HL-60/S4 treated with phorbol 12-myristate 13-acetate at 8.2 ng/mL for 4 days and 3 days (cell line): Measurements from ENCODE around the gene ACOX3.

Experiments used
- in situ Hi-C: fragments of 300-500 bp; cut with MboI; formaldehyde crosslinking; loops from 2 replicates; pipeline ENCODE4 v1.15.0; 2022; ENCODE audit warnings: low sequenced_read_pairs

ACOX3 gene

DNA sequence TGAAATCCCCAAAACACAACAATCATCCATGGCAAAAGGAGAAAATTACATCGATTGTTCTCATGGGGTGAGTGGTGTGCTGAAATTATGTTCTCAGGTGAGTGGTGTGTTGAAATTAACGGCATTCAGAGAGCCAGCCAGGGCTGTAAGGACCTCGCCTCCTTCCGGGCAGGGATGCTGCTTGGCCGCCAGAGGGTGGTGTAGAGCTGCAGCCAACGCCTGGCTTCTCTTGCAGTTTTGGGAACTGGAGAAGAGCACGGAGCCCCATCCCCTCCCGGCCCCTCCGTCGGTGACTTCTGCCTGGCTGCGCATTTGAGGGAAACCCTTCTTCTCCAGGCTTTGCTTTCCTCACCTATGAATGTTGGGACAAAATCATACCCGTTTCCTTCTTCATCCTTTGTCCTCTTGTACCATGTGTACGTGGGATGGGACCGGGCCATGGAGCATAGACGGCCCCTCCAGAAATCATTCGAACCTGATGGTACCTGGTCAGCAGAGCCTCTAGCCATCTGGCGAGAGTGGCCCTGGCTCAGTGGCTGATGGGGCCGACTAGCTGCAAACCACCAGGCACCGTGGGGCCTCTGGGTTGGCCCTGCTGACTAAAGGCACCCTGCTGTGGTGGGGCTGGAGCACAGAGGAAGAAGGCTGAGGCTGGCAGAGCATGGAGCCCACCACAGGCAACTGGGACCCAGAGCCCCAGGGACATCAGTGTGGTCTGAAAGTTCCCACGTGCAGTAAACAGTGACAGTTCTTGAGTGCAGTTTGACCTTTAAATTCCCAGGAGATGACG, 28.4 kb upstream of the ACOX3 start:
- in situ Hi-C loops: no loop called here

DNA sequence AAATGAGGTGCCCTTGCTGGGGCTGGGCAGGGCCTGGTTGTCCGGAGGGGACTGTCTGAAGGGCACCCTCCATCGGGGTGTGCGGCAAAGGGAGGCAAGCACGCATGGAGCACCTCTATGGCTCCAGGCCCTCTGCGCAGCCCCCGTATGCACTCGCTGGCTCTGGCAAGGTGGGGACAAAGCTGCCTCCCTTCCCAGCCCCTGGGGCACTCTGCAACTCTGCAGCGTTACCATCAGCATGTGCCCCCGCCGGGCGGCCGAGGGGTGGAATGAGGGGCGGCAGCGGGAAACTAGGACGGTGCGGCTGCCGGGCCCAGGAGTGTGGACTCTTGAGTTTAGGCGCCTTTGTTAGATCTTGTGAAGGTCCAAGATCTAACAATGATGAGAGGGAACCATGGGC, 26.5 kb upstream of the ACOX3 start:
- in situ Hi-C loops: no loop called here

DNA sequence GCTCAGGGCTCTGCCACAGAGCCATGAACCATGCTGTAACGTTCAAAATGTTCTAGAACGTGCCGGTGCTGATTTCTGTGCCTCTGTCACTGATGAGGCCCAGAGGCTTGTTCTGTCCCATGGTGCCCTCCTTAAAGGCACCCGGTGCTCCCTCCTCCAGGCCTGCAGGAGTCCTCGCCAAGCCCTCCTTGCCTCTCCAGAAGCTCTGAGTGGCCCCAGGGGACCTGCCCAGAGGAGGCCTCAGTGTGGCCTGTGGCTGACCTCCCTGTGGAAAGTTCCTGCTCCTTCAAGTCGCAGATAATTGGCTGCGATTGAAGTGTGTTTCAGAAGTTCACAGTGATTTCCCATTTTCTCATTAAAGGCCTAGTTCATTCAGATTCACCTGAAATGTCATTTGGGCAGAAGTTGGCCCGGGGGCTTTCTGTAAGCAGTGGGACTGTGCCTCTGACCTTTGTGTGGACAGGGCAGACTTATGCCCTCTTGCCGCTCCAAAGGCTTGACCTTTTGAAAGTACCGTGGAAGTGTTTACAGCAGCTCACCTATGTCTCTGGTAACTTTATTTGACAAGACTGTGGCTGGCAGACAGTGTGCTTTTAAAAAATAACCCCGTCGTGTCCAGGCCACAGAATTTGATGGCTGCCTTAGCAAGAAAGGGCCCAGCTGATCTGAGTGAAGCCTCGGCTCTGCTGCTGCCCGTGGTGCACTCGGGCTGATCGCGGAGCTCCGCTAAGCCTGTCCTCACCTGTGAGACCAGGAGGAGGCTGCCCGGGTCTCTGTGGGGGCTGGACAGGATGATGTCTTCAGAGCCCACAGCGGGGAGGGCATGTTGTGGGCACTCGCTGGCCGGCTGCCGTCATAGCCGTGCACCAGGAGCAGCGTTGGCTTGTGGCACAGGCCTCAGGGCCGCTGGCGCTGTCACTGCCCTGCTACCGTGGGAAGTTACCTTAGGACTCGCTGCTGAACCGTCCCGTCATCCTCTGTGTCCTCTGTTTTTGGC, 25.4 kb upstream of the ACOX3 start:
- in situ Hi-C loops: no loop called here

DNA sequence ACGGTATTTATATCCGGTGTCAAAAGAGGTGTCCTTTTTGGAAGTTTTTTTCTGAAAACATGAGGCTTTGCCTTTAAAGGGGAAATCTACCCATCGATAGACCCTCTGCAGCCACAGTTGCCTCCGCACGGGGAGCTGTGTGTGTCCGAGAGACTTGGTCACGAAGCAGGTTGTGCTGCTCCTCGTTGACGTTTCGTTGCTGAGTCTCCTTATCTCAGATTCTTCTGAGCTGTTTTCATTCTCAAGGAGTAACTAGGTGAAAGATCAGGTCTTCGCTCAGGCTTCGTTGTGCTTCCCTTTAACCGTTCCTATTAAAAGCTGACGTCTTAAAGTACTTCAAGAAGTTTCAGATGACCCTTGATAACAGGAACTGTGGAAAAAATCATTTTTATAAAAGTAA, 23.9 kb upstream of the ACOX3 start:
- in situ Hi-C loops: no loop called here

DNA sequence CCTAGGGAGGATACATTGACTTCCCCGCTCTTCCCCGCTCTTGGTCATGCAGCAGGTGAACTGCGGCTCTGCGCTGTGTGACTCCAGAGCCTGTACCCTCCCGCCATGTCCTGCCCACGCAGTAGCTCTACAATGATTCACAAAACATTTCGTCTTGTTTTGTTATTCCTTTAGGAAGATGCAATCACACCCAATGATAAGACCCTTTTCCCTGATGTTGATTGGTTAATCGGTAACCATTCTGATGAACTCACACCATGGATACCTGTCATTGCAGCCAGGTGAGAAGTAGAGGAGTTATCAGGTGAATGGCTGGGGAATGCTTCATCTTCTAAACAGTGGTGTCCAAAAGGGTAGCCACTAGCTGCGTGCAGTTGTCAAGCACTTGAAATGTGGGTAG, 23.3 kb upstream of the ACOX3 start:
- in situ Hi-C loops: no loop called here

DNA sequence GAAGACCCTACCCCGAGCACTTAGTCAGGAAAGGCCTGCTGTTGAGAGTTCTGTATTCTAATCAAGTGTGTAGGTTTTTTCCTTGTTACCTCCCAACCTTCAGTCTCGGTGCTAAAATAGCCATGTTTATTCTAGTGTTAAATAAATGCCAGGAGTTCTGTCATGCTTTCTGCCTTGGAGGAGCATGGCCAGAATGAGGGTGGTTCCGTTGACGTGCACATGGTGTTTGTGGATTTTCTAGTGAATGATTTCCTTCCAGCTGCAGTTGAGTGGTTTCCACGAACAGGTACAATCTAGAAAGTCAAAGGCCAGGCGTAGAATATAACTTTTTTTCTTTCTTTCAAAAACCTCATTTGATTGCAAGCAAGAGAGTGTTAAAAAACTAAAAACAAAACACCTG, 21.1 kb upstream of the ACOX3 start:
- in situ Hi-C loops: no loop called here

DNA sequence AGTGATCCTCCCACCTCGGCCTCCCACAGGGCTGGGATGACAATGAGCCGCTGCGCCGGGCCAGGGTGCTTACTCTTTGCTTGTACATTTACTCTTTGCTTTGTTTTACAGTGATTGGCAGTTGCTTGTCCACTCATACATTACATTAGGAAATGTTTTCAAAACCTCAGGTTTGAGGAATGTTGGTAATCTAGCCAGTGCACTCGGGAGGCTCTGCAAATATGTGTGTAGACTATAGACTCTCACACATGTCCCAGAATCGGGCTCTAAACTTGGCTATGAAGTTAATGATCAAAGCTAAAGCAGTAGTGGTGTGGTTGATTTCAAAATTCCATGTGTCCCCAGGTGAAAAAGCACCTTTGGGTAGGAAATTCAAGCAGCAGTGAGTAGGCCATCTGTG, 20.6 kb upstream of the ACOX3 start:
- in situ Hi-C loops: no loop called here

DNA sequence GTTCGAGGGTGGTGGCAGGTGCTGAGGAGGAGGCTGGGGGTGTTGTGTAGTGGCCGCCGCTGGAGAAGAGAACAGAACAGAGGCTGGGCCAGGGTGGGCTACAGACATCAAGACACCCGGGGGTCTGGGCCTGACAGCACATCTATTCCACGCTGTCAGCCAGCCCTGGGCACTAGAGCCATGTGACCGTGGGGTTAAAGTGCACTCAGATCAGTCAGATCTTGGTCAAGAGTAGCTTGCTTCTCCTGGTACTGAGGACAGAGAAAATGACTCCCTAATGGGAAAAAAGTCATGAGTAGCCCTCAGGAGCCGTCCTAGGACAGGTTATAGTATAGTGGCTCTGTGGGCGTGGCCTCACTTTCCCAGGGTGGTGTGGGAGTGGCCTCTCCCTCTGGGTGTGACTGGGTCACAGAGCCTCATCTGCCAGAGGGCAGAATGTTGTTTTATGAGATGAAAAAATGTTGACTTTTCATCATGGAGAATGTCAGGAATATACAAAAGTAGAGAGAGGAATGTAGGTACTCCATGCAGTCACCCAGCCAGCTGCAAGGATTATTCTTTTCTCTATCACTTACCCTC, 19.4 kb upstream of the ACOX3 start:
- in situ Hi-C loops: no loop called here

DNA sequence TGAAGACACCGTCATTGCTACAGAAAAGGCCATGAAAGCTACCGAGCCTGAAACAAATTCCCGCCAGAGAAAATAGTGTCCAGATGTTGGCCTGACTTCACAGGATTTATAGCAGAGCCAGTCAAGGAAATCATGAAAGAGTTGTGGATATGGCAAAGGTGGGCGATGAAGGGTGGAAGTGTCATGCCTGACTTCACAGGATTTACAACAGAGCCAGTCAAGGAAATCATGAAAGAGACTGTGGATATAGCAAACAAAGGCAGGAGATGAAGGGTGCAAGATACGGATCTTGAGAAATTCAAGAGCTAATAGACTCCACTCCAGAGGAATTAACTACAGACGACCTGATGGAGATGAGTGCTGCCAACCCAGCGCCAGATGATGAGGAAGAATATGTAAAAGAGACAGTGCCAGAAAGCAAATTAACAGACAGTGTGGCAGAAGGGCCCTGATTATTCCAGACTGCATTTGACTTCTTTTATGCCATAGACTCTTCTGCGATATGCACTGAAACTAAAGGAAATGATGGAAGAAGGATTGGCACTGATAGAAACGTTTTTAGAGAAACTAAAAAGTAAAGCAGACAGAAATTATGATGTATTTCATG, 17.2 kb upstream of the ACOX3 start:
- in situ Hi-C loops: no loop called here

DNA sequence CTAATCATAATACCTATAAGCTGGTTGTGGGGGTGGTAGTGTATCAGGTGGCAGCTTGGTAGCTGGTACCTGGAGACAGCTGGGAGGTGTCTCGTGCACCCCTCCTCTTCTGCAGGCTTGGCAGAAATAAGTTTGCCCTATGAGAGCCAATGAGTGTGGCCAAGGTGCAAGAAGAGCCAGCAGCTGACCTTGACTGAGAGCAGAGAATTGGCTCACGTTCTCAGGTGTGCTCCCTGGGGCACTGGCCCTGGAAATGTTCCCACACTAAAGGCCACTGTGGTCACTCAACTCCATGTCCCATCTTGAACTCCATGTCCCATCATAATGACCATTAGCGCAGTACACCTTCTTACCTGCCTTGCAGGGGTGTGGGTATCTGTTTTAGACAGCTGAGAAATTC, 13.4 kb upstream of the ACOX3 start:
- in situ Hi-C loops: no loop called here

DNA sequence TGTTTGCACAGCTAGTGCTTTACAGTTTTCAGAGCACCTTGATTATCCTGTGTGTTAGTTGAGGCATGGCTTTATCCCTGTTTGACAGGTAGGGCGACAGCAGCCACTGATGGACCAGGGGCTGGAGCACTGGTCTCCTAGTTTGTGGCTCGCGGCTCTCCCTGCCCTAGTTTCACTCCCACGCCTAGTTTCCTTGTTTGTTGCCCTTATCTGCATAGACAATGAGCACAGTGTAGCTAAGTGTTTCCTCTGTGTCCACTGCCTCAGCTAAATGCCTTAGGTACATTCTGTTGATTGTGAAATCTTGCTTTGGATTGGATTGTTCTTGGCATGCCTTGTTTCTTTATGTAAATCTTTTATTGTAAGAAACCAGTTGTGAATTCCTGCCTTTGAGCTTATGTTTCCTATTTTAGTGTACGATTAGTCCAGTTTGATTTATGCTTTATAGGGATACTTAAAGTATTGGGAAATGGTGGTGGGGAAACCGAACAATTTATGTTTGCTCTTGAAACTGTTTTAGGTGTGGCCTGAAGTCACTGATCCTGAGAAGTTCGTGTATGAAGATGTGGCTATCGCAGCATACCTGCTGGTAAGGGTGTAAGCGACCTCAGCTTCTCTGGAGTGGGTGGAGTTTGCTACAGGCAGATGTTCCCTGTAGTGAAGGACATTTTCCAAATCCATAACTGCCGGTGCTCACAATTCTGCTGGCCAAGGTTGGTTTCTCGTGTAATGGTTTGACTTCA, 11.1 kb upstream of the ACOX3 start:
- in situ Hi-C loops: no loop called here

DNA sequence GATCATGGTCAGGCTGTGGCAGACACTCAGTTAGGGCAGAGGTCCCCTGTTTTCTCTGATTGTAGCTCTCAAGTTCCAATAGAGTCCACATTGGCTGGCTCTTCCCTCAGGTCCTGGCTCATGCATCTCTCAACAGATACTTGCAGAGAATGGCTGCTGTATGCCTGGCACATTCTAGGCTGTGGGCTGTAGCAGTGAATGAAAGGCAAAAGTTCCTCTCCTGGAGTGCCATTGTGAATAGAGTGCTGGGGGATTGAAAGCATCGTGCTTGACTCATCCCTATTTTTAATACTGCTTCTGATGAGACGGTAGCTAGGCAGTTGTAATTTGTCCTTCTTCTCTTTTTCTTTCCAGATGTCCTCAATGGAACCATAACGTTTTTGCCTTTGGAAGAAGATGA, 5.6 kb upstream of the ACOX3 start:
- in situ Hi-C loops: no loop called here

DNA sequence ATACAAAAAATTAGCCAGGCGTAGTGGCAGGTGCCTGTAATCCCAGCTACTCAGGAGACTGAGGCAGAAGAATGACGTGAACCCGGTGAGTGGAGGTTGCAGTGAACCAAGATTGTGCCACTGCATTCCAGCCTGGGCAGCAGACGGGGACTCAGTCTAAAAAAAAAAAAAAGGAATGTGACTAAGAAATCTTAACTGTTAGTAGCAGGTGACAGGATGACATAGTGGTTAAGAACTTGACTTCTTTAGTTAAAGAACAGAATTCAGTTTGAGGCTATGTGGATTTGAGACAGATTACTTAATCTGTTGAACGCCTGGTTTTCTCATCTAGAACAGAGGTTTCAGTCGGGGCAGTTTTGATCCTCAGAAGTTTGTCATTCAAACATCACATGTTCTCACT, 3.3 kb upstream of the ACOX3 start:
- in situ Hi-C loops: no loop called here

DNA sequence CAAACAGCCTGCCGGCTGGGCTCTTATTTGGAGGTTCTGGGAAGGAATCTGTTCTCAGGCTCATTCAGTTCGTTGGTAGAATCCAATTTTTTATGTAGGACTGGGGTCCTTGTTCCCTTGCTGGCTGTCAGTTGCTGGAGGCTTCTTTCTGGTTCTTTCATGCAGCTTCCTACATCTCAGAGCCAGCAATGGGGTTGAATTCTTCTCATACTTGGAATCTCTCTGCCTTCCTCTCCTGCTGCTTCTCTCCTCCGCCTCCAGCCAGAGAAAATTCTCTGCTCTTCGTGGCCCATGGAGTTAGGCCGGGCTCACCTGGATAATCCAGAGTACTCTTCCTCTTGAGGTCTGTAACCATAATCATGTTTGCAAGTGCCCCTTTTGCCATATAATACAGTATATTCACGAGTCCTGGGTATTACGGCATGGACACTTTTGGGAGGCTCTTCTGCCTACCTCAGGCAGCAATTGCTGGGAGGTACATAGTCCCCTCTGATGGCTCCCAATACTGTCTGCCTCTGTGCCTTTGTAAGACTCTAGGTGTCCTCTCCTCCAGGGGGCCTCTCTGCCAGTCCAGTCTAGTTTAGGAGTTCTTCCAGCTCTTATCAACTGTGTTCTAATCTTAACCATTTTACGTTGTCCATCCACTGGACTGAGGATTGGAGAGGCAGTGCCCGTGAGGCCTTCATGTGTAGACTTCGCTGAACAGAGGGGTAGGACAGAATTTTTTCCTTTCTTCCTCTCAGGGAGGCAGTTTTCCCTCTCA, 2.3 kb upstream of the ACOX3 start:
- in situ Hi-C loops: no loop called here

DNA sequence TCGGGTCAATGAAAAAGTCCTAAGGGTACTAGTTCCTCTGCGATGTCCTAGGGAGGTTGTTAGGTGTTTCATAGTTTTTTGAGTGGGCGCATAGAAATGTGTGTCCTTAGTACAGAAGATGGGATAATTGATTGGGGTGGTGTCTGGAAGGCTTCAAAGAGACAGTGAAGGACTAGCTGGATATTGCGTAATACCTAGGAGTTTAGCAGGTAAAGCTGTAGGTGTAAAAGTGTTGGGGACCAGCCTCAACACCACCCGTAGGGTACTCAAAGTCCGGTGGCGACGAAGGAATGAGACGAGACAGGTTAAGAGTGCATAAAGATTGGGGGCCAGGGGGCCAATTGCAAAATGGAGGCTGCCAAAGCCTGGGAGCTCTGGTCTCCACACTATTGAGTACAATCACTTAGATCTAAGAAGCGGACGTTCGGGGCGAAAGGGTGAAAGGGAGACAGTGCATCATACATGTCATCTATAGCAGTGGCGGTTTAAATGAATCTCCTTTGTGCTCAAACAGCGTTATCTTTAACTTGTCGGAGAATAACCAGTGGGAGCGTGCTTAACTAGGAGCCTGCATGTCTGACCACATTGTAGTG, 1.1 kb upstream of the ACOX3 start:
- in situ Hi-C loops: no loop called here

DNA sequence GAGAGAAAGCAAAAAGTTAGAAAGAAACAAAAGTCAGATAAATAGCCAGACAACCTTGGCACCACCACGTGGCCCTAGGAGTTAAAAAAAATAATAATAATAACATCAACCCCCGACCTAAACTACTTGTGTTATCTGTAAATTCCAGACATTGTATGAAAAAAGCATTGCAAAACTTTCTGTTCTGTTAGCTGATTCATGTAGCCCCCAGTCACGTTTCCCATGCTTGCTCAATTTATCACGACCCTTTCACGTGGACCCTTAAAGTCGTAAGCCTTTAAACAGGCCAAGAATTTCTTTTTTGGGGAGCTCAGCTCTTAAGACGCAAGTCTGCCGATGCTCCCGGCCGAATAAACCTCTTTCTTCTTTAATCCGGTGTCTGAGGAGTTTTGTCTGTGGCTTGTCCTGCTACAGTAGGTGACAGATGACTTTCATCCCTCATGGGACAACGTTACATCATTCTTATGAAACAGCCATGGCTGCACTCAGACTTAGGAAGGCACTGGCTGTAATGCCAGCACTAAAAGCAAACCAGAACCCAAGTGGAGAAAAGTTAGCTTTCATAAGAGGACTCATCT, 520 bp downstream of the ACOX3 start:
- in situ Hi-C loops: no loop called here

DNA sequence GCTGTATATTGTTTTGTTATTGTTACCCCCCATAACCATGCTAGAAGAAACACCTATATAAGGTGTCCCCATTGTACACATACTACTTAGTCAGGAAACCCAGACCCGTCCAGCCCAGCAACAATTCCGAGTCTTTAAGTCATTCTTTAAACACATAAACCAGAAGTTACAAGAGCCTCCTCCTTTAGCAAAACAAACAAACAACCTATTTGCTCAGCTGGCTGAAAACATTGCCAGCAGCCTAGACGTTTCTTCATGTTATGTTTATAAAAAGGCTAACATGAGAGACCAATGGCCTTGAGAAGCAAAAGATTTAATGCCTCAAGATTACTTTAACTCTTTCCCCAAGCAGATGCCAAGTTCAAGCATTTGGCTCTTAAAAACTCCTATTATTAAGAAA, 1.4 kb downstream of the ACOX3 start:
- in situ Hi-C loops: no loop called here

DNA sequence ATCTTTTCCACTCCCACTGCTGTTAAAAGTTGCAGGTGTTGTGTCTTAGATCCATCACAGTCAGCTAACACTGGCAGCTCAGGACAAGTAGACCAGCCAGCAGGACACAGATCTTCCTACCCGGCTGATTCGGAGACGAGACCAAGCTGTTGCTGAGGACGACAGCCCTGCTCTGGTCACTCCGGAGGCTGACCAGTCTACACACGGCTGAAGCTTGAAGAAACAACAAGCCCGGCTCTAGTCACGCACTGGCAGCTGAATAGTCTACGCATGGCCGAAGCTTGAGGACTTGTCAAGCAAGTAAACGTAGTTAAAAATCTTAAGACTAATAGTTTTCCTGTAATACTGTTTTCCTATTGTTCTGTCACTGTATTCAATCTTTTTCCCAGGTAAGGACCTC, 1.8 kb downstream of the ACOX3 start:
- in situ Hi-C loops: no loop called here

DNA sequence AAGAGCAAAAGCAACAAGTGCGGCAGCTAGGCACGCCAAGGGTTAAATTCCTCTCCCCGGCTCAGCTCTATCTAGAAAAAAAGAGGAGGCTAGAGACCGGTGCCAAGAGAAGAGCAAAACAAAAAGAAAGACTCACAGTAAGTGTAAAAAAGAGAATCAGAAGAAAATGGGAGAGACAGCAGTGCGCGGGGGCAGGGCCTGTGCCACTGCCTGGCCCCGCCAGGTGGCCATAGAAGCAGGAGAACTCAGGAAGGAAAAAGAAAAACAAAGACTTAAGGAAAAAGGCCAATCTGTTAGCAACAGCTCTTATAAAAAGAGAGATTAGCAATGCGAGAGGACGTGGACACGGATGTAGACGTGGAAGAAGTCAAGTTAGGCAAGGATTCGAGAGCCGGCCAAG, 3.2 kb downstream of the ACOX3 start:
- in situ Hi-C loops: no loop called here
